ACC112 (cell line): ENCODE results near the gene DNAH2.

Source experiments
- H2AFZ ChIP-seq: fragments of 200-600 bp; sonication (generic); one replicate; pipeline ENCODE4 v1.6.0; 2017; ENCODE audit warnings: antibody characterized with exemption, low read length; ENCODE audit not compliant: unreplicated experiment
- H3K27ac ChIP-seq: fragments of 200-600 bp; sonication (generic); 2 replicates; pipeline ENCODE4 v1.5.1; 2014; ENCODE audit warnings: low read depth, mild to moderate bottlenecking, antibody characterized with exemption, low read length, moderate library complexity
- H3K27me3 ChIP-seq: fragments of 200-600 bp; sonication (generic); 2 replicates; pipeline ENCODE4 v1.6.1; 2014; ENCODE audit warnings: mild to moderate bottlenecking, antibody characterized with exemption, low read length, moderate library complexity, mixed read lengths; ENCODE audit not compliant: insufficient read depth
- H3K36me3 ChIP-seq: fragments of 200-600 bp; sonication (generic); 2 replicates; pipeline ENCODE4 v1.6.1; 2016; ENCODE audit warnings: mild to moderate bottlenecking, antibody characterized with exemption, low read length, moderate library complexity, mixed read lengths; ENCODE audit not compliant: insufficient read depth
- H3K4me1 ChIP-seq: fragments of 200-600 bp; sonication (generic); one replicate; pipeline ENCODE4 v1.6.1; 2016; ENCODE audit warnings: low read length, mixed read lengths; ENCODE audit not compliant: insufficient read depth, unreplicated experiment, control insufficient read depth
- H3K4me3 ChIP-seq: fragments of 200-600 bp; sonication (generic); 2 replicates; pipeline ENCODE4 v1.5.1; 2014; ENCODE audit warnings: mild to moderate bottlenecking, low read depth, low read length
- H3K79me2 ChIP-seq: fragments of 200-600 bp; sonication (generic); one replicate; pipeline ENCODE4 v1.6.0; 2016; ENCODE audit warnings: low read length; ENCODE audit not compliant: control insufficient read depth, unreplicated experiment, insufficient read depth

DNAH2 gene

DNA sequence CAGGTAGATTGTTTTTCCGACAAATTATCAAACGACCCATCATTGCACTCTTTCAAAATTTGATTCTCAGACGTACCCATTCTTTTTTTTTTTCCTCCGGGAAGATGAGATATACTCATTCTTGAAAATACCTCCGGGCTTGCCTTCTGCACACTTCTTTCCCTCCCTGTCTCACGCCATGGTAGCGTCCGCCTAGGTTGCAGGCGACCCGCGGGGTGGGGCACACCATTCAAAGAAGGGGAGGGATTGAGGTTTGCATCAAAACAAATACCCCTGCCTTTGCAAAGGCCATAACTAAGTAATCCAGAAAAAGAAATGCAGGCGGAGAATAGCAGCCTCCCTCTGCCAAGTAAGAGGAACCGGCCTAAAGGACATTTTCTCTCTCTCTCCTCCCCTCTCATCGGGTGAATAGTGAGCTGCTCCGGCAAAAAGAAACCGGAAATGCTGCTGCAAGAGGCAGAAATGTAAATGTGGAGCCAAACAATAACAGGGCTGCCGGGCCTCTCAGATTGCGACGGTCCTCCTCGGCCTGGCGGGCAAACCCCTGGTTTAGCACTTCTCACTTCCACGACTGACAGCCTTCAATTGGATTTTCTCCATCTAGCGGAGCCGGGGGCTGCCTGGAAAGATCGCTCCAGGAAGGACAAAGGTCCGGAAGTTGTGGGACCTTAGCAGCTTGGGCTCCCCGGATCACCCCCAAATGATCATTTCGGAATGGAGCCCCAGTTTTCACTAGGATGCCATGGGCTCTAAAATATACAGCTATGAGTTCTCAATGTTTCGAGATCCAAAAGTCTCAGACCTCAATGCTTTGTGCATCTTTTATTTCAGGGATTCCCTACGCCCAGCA lies 31.1 kb upstream of the DNAH2 start:
- Histone ChIP-seq H3K4me3 (peak overlapping the region; percentile 90), H2AFZ (peak overlapping the region; percentile 41), H3K27me3 (no peaks in the 10 kb centered on the region), H3K4me1 (peaks cover 18% of the 10 kb centered on the region), H3K36me3 (peaks cover 6% of the 10 kb centered on the region; the same call in 1 of the 2 replicates), H3K79me2 (peaks cover 56% of the 10 kb centered on the region), H3K27ac (peak overlapping the region; percentile 98)

DNA sequence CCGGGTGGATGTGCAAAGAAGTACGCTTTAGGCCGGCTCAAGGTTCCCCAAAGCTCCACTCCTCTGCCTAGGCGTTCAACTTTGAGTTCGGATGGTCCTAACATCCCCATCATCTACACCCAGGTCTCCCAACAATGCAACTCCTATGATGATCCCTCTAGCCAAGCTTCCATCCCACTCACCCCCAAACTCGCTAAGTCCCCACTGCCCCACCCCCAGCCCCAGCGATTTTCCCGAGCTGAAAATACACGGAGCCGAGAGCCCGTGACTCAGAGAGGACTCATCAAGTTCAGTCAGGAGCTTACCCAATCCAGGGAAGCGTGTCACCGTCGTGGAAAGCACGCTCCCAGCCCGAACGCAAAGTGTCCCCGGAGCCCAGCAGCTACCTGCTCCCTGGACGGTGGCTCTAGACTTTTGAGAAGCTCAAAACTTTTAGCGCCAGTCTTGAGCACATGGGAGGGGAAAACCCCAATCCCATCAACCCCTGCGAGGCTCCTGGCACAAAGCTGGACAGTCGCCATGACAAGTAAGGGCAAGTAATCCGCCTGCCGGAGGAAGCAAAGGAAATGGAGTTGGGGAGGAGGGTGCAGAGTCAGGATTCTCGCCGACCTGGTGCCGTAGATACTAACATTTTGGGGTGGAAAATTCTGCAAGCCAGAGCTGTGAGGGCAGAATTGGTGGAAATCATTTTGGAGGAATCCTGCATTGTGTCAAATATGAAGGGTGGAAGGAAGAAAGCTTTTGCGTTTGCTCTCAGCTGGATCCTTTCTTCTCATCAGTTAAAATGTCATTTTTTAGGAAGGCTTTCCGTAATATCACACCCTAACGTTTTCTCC lies 30.3 kb upstream of the DNAH2 start, which contains the start of gene TP53:
Gene TP53, minus strand, starts transcription at position 419 of the 836 bp plus-strand sequence. CDS start 10,896 bp downstream, outside the sequence.
- H2AFZ ChIP-seq: peak within 1 kb of the TSS; percentile 87
- peak within 1 kb of the TSS; percentile 98 for H3K27ac ChIP-seq
- peaks cover 6% of the 10 kb centered on the region; the same call in 1 of the 2 replicates for H3K36me3 ChIP-seq
- peaks cover 55% of the 10 kb centered on the region for H3K79me2 ChIP-seq
- peak within 1 kb of the TSS; percentile 90 for H3K4me3 ChIP-seq
- H3K4me1 ChIP-seq: peaks cover 18% of the 10 kb centered on the region
- no peaks in the 10 kb centered on the region for H3K27me3 ChIP-seq

DNA sequence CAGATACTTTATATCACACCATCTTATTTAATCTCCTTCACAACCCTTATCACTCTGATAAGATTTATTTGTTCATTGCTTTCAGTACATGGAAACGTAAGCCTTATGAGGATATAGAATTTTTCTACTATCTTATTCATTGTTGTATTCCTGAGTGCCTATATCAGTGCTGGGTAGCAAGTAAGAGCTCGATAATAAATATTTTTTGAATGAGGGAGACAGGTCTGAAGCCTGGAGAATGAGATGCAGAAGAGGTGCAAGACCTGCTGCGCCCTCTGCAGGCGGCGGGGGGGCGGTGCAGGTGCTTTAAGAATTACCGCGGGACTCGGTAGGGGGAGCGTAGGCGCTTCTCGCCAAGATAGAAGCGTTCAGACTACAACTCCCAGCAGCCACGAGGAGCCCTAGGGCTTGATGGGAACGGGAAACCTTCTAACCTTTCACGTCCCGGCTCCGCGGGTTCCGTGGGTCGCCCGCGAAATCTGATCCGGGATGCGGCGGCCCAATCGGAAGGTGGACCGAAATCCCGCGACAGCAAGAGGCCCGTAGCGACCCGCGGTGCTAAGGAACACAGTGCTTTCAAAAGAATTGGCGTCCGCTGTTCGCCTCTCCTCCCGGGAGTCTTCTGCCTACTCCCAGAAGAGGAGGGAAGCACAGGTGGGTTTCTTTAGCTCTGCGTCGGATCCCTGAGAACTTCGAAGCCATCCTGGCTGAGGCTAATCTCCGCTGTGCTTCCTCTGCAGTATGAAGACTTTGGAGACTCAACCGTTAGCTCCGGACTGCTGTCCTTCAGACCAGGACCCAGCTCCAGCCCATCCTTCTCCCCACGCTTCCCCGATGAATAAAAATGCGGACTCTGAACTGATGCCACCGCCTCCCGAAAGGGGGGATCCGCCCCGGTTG lies 29.4 kb upstream of the DNAH2 start, which contains the start of gene WRAP53:
Gene WRAP53, plus strand, starts transcription at position 570 of the 900 bp plus-strand sequence. Its CDS starts 172 bp downstream, at position 742.
- H3K27me3 ChIP-seq: no peaks in the 10 kb centered on the region
- H3K27ac ChIP-seq: peak within 1 kb of the TSS; percentile 98
- peak within 1 kb of the TSS; percentile 90 for H3K4me3 ChIP-seq
- H3K79me2 ChIP-seq: peaks cover 50% of the 10 kb centered on the region
- H2AFZ ChIP-seq: peak within 1 kb of the TSS; percentile 87
- H3K36me3 ChIP-seq: peaks cover 6% of the 10 kb centered on the region; the same call in 1 of the 2 replicates
- peaks cover 18% of the 10 kb centered on the region for H3K4me1 ChIP-seq

DNA sequence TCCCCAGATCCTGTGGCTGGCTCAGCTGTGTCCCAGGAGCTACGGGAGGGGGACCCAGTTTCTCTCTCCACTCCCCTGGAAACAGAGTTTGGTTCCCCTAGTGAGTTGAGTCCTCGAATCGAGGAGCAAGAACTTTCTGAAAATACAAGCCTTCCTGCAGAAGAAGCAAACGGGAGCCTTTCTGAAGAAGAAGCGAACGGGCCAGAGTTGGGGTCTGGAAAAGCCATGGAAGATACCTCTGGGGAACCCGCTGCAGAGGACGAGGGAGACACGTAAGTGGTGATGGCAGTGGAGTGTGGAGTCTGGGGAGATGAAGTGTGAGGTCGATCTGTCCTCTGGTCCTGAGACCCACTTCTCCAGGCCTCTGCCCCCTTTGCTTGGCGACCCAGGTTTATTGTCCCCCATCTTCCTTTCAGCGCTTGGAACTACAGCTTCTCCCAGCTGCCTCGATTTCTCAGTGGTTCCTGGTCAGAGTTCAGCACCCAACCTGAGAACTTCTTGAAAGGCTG lies 28.7 kb upstream of the DNAH2 start:
- Histone ChIP-seq H2AFZ (peak overlapping the region; percentile 58), H3K79me2 (peaks cover 43% of the 10 kb centered on the region)

DNA sequence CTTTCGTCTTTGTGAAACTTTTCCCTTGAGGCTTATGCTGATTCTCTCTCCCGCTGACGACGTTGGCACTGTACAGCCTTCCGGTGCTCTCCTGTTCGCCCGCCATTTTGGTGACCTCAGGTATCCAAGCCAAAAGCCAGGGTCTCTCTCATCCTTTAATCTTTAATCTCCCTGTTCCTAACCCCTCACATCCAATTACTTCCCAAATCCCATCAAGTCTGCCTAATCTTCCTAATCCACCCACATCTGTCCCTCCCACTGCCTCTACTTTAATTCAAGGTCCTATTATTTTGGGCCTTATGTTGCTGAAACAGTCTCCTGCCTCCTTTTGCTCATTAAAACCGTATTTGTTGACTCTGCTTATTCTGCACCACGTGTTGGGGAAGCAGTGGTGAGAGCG lies 22.0 kb upstream of the DNAH2 start:
- Histone ChIP-seq H3K79me2 (no peaks in the 10 kb centered on the region), H2AFZ (no peak overlapping the region), H3K27me3 (no peaks in the 10 kb centered on the region), H3K4me3 (no peak overlapping the region), H3K36me3 (peaks cover under 1% of the 10 kb centered on the region; the same call in 1 of the 2 replicates), H3K27ac (no peak overlapping the region), H3K4me1 (no peaks in the 10 kb centered on the region)

More for the DNA sequence above, 28.7 kb upstream of the DNAH2 start:
- peak overlapping the region; percentile 85 for H3K4me3 ChIP-seq
- peaks cover 18% of the 10 kb centered on the region for H3K4me1 ChIP-seq
- H3K36me3 ChIP-seq: peaks cover 6% of the 10 kb centered on the region; the same call in 1 of the 2 replicates
- H3K27me3 ChIP-seq: no peaks in the 10 kb centered on the region
- peak overlapping the region; percentile 11; the same call in 1 of the 2 replicates for H3K27ac ChIP-seq

DNA sequence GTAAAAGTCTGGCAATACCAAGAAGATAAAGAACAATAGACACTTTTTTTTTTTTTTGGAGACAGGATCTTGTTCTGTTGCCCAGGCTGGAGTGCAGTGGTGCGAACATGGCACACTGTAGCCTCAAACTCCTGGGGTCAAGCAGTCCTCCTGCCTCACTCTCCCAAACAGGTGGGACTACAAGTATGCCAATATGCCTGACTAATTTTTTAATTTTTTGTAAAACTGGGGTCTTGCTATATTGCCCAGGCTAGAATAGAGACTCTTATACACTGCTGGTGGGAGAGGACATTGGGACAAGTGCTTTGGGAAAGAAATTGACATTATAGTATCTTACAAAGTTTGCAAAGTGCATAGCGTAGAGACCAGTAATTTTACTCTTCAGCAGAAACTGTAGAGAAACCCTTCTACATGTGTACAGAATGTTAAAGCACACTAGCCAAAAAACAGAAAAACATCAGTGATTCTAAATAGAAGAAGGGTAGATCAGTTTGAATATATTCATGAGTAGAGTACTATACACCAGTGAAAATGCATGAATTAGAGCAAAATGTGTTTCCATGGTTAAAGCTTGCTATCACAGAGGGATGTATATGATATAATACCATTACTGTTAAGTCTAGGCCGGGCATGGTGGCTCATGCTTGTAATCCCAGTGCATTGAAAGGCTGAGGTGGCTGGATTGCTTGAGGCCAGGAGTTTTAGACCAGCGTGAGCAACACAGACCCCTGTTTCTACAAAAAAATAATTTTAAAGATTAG lies 19.5 kb upstream of the DNAH2 start:
- no peak overlapping the region for H3K4me3 ChIP-seq
- H3K27ac ChIP-seq: no peak overlapping the region
- no peaks in the 10 kb centered on the region for H3K79me2 ChIP-seq
- H3K36me3 ChIP-seq: no peaks in the 10 kb centered on the region
- H2AFZ ChIP-seq: no peak overlapping the region
- no peaks in the 10 kb centered on the region for H3K4me1 ChIP-seq
- no peaks in the 10 kb centered on the region for H3K27me3 ChIP-seq

DNA sequence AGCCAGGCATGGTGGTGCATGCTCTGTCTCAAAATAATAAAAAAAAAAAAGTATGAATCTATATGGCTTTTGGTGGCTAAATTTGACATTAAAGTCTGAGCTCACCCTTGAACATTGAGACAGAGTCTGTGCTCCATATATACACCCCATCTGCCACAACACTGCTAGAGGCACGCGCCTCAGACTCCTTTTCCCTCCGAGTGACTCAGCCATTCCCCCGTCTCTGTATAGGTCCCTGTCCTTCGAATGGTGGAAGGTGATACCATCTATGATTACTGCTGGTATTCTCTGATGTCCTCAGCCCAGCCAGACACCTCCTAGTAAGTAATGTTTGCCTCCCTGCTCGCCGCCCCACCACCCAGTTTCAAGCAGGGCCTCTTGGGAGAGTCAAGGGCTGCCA lies 17.0 kb upstream of the DNAH2 start:
- Histone ChIP-seq H3K4me1 (no peaks in the 10 kb centered on the region), H3K4me3 (no peak overlapping the region), H3K36me3 (no peaks in the 10 kb centered on the region)

DNA sequence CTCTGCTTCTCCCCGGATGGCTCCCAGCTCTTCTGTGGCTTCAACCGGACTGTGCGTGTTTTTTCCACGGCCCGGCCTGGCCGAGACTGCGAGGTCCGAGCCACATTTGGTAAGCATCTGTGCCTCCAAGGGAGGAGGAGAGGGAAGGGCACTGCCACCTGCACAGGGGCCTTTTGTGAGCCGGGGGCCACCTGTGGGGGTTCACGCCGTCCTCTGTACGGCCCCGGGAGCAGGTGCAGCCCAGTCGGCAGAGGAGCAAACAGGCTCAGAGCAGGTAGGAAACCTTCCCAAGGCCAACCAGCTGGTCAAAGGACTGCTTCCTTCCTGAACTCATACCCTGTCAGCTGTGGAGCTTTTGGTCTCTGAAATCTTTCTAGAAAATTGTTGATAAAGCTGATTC lies 15.9 kb upstream of the DNAH2 start:
- H3K36me3 ChIP-seq: no peaks in the 10 kb centered on the region
- no peak overlapping the region for H3K4me3 ChIP-seq
- no peak overlapping the region for H3K27ac ChIP-seq
- no peak overlapping the region for H2AFZ ChIP-seq
- H3K4me1 ChIP-seq: no peaks in the 10 kb centered on the region
- peaks cover 27% of the 10 kb centered on the region for H3K27me3 ChIP-seq
- no peaks in the 10 kb centered on the region for H3K79me2 ChIP-seq

More for the DNA sequence above, 17.0 kb upstream of the DNAH2 start:
- H3K27ac ChIP-seq: no peak overlapping the region
- H2AFZ ChIP-seq: no peak overlapping the region
- H3K27me3 ChIP-seq: peaks cover 15% of the 10 kb centered on the region
- H3K79me2 ChIP-seq: no peaks in the 10 kb centered on the region

DNA sequence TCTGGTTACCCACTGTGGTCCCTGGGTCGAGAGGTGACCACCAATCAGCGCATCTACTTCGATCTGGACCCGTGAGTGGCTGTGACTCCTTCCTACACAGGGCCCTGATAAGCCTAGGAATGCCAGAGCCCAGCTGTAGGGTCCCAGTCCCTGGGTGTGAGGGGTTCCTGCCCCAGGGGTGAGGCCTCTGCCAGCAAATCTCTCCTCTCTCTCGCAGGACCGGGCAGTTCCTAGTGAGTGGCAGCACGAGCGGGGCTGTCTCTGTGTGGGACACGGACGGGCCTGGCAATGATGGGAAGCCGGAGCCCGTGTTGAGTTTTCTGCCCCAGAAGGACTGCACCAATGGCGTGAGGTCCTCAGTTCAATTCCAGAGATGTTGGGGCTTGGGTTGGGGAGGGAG lies 14.8 kb upstream of the DNAH2 start:
- H3K79me2 ChIP-seq: no peaks in the 10 kb centered on the region

More for the DNA sequence above, 14.8 kb upstream of the DNAH2 start:
- Histone ChIP-seq H3K4me3 (no peak overlapping the region), H3K4me1 (no peaks in the 10 kb centered on the region), H3K36me3 (no peaks in the 10 kb centered on the region), H2AFZ (no peak overlapping the region), H3K27ac (no peak overlapping the region), H3K27me3 (peaks cover 32% of the 10 kb centered on the region)
